GM19328 (cell line): ENCODE results near the gene ADGRB2.
"Not testable (repeated sequence)": the region's sequence is repeated elsewhere in the genome, so short reads cannot be mapped to it uniquely, and the experiment has no call there.

Source experiments
- ATAC-seq: cut with Tn5 transposase; IDR thresholded peaks from one replicate; pipeline ENCODE4 v1.9.1; 2021; ENCODE audit warnings: mild to moderate bottlenecking, moderate library complexity; ENCODE audit not compliant: unreplicated experiment

Gene ADGRB2

GRCh38 chr1:31730336-31731048, 33.6 kb downstream of the ADGRB2 start:
- ATAC-seq, result no peak

- no peak for ATAC-seq
Measured at GRCh38 chr1:31727849-31728248, 36.3 kb downstream of the ADGRB2 start.

GRCh38 chr1:31727195-31727594, 36.9 kb downstream of the ADGRB2 start:
- no peak for ATAC-seq

GRCh38 chr1:31726715-31727114, 37.4 kb downstream of the ADGRB2 start:
- no peak for ATAC-seq

GRCh38 chr1:31725777-31726535, 38.2 kb downstream of the ADGRB2 start:
- ATAC-seq, result no peak

GRCh38 chr1:31725134-31725533, 39.0 kb downstream of the ADGRB2 start:
- no peak for ATAC-seq

GRCh38 chr1:31723828-31724359, 40.2 kb downstream of the ADGRB2 start:
- ATAC-seq, result no peak

- ATAC-seq, result no peak
Measured at GRCh38 chr1:31718327-31718897, 45.7 kb downstream of the ADGRB2 start.

- no peak for ATAC-seq
Measured at GRCh38 chr1:31717341-31717740, 46.8 kb downstream of the ADGRB2 start.

GRCh38 chr1:31715873-31716220, 48.3 kb downstream of the ADGRB2 start:
- ATAC-seq, result no peak

- ATAC-seq, result no peak
Measured at GRCh38 chr1:31715087-31715872, 48.9 kb downstream of the ADGRB2 start.

GRCh38 chr1:31714442-31715086, 49.6 kb downstream of the ADGRB2 start:
- no peak for ATAC-seq

GRCh38 chr1:31712630-31713029, 51.5 kb downstream of the ADGRB2 start:
- no peak for ATAC-seq

GRCh38 chr1:31712068-31712467, 52.1 kb downstream of the ADGRB2 start:
- no peak for ATAC-seq

- no peak for ATAC-seq
Measured at GRCh38 chr1:31708324-31708723, 55.8 kb downstream of the ADGRB2 start.

GRCh38 chr1:31707711-31708110, 56.4 kb downstream of the ADGRB2 start:
- no peak for ATAC-seq

GRCh38 chr1:31707059-31707600, 57.0 kb downstream of the ADGRB2 start:
- ATAC-seq, result not testable (repeated sequence)

GRCh38 chr1:31706384-31707058, 57.6 kb downstream of the ADGRB2 start:
- ATAC-seq, result no peak

- ATAC-seq, result no peak
Measured at GRCh38 chr1:31705080-31705866, 58.9 kb downstream of the ADGRB2 start.
